Measurements from ENCODE around the gene THEMIS. TPM values are rescaled to one million over a fixed set of nuclear protein-coding genes. Genes with fewer than 3 reads are reported as not detected.

THEMIS gene
- total RNA-seq, 4 donors from 2014 or later: 0.10 to 0.15 TPM; not detected in 2

DNA sequence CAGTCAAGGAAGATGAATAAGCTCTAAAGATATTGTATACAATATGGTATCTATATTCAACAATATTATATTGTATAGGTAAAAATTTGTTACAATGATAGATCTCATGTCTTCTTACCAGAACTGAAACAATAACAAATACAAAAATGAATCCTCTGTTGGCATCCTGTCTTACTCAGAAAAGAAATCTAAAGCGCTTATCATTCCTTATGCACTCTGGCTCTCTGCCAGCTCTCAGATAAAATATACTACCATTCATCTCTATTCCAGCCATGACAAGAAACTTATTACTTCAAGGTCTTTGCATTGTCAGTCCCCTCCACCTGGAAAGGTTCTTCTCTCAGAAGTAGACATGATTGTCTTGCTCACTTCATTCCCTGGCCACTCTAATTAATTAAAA lies 138.6 kb downstream of the THEMIS start:
- DNase-seq (no peak), ATAC-seq (no peak)
- Histone ChIP-seq H3K27ac (no peak overlapping the region), H3K4me3 (no peak overlapping the region), H3K4me1 (no peaks in the 10 kb centered on the region), H3K36me3 (no peaks in the 10 kb centered on the region), H3K9me3 (no peaks in the 10 kb centered on the region), H3K27me3 (no peaks in the 10 kb centered on the region)
- TF ChIP-seq POLR2A (IDR thresholded peaks at IDR 0.05): no peak
- TF ChIP-seq, protein P1, sequence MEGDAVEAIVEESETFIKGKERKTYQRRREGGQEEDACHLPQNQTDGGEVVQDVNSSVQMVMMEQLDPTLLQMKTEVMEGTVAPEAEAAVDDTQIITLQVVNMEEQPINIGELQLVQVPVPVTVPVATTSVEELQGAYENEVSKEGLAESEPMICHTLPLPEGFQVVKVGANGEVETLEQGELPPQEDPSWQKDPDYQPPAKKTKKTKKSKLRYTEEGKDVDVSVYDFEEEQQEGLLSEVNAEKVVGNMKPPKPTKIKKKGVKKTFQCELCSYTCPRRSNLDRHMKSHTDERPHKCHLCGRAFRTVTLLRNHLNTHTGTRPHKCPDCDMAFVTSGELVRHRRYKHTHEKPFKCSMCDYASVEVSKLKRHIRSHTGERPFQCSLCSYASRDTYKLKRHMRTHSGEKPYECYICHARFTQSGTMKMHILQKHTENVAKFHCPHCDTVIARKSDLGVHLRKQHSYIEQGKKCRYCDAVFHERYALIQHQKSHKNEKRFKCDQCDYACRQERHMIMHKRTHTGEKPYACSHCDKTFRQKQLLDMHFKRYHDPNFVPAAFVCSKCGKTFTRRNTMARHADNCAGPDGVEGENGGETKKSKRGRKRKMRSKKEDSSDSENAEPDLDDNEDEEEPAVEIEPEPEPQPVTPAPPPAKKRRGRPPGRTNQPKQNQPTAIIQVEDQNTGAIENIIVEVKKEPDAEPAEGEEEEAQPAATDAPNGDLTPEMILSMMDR (IDR thresholded peaks at IDR 0.05 in 4 of 5, conservative IDR thresholded peaks at IDR 0.05 in 1 of 5): no peak
- in situ Hi-C loops (cut with MboI; ENCODE audit: low sequenced_read_pairs in 4 of 4) (no loop called here), intact Hi-C loops (cut with DNase I; ENCODE audit: low total_unique reads) (no loop called here)

GRCh38 chr6:127761084-127761483 lies 139.8 kb downstream of the THEMIS start:
- Histone ChIP-seq H3K9me3 (no peaks in the 10 kb centered on the region), H3K4me1 (no peaks in the 10 kb centered on the region), H3K27me3 (no peaks in the 10 kb centered on the region), H3K27ac (no peak overlapping the region), H3K4me3 (no peak overlapping the region), H3K36me3 (no peaks in the 10 kb centered on the region)
- no peak for DNase-seq
- intact Hi-C loops (cut with DNase I; ENCODE audit: low total_unique reads) (no loop called here), in situ Hi-C loops (cut with MboI; ENCODE audit: low sequenced_read_pairs in 4 of 4) (no loop called here)
- ATAC-seq: no peak
- TF ChIP-seq POLR2A (IDR thresholded peaks at IDR 0.05): no peak
- TF ChIP-seq, protein P1 (IDR thresholded peaks at IDR 0.05 in 4 of 5, conservative IDR thresholded peaks at IDR 0.05 in 1 of 5): no peak

GRCh38 chr6:127749095-127749494 lies 151.8 kb downstream of the THEMIS start:
- H3K27me3 ChIP-seq: no peaks in the 10 kb centered on the region
- intact Hi-C loops (cut with DNase I; ENCODE audit: low total_unique reads): no loop called here
- H3K4me1 ChIP-seq: no peaks in the 10 kb centered on the region
- no peak overlapping the region for H3K27ac ChIP-seq
- ATAC-seq (no peak), DNase-seq (no peak)
- no peaks in the 10 kb centered on the region for H3K9me3 ChIP-seq
- TF ChIP-seq, protein P1 (IDR thresholded peaks at IDR 0.05 in 4 of 5, conservative IDR thresholded peaks at IDR 0.05 in 1 of 5): no peak
- no peak for TF ChIP-seq POLR2A (IDR thresholded peaks at IDR 0.05)
- no peaks in the 10 kb centered on the region for H3K36me3 ChIP-seq
- no peak overlapping the region for H3K4me3 ChIP-seq
- in situ Hi-C loops (cut with MboI; ENCODE audit: low sequenced_read_pairs in 4 of 4): loop anchor here in 2 of 4 donors (25.0 kb wide), 2 partner anchors 588 to 1488 kb away; no protein-coding TSS in a partner anchor

- TF ChIP-seq, protein P1 (IDR thresholded peaks at IDR 0.05 in 4 of 5, conservative IDR thresholded peaks at IDR 0.05 in 1 of 5): no peak
- no peak for TF ChIP-seq POLR2A (IDR thresholded peaks at IDR 0.05)
- Histone ChIP-seq H3K4me1 (no peaks in the 10 kb centered on the region), H3K27me3 (no peaks in the 10 kb centered on the region), H3K27ac (no peak overlapping the region), H3K36me3 (no peaks in the 10 kb centered on the region), H3K4me3 (no peak overlapping the region), H3K9me3 (no peaks in the 10 kb centered on the region)
- in situ Hi-C loops (cut with MboI; ENCODE audit: low sequenced_read_pairs in 4 of 4): loop anchor here in 2 of 4 donors (25.0 kb wide), 2 partner anchors 589 to 1489 kb away; no protein-coding TSS in a partner anchor
- no peak for DNase-seq
- ATAC-seq: no peak
- intact Hi-C loops (cut with DNase I; ENCODE audit: low total_unique reads): no loop called here
These were observed 152.6 kb downstream of the THEMIS start for GRCh38 chr6:127748290-127748689.

- in situ Hi-C loops (cut with MboI; ENCODE audit: low sequenced_read_pairs in 4 of 4): loop anchor here in 2 of 4 donors (25.0 kb wide), 2 partner anchors 599 to 1499 kb away; no protein-coding TSS in a partner anchor
- no peak overlapping the region for H3K27ac ChIP-seq
- no peak overlapping the region for H3K4me3 ChIP-seq
- no peaks in the 10 kb centered on the region for H3K27me3 ChIP-seq
- intact Hi-C loops (cut with DNase I; ENCODE audit: low total_unique reads): no loop called here
- H3K9me3 ChIP-seq: no peaks in the 10 kb centered on the region
- no peak for DNase-seq
- TF ChIP-seq, protein P1 (IDR thresholded peaks at IDR 0.05 in 4 of 5, conservative IDR thresholded peaks at IDR 0.05 in 1 of 5): no peak
- TF ChIP-seq POLR2A (IDR thresholded peaks at IDR 0.05): no peak
- H3K4me1 ChIP-seq: no peaks in the 10 kb centered on the region
- H3K36me3 ChIP-seq: no peaks in the 10 kb centered on the region
- ATAC-seq: no peak
These were observed 162.4 kb downstream of the THEMIS start for GRCh38 chr6:127738423-127738822.
